Subcutaneous adipose tissue (tissue), 4 donors: ENCODE results near the gene DDOST. TPM values are rescaled to one million over a fixed set of nuclear protein-coding genes. Genes with fewer than 3 reads are reported as not detected.

Experiments used
- total RNA-seq, 4 donors: library from RNA; depleted of rRNA; stranded (reverse); fragments of >200 nt; gene quantifications; one replicate each; pipeline ENCODE4 v1.1.0, GENCODE V29; 2016
- TF ChIP-seq, protein P1 (sequence below): fragments of 450-650 bp; IDR thresholded peaks from one replicate; pipeline ENCODE4 v1.5.1; 2016; ENCODE audit warnings: low read depth, mild to moderate bottlenecking, control low read depth, antibody characterized with exemption, moderate library complexity

Gene DDOST
- total RNA-seq, 4 donors from 2014 or later = 80.1 to 118 (median 105) TPM

GRCh38 chr1:20610970-20611369 is 50.2 kb downstream of the DDOST start:
- TF ChIP-seq, protein P1, sequence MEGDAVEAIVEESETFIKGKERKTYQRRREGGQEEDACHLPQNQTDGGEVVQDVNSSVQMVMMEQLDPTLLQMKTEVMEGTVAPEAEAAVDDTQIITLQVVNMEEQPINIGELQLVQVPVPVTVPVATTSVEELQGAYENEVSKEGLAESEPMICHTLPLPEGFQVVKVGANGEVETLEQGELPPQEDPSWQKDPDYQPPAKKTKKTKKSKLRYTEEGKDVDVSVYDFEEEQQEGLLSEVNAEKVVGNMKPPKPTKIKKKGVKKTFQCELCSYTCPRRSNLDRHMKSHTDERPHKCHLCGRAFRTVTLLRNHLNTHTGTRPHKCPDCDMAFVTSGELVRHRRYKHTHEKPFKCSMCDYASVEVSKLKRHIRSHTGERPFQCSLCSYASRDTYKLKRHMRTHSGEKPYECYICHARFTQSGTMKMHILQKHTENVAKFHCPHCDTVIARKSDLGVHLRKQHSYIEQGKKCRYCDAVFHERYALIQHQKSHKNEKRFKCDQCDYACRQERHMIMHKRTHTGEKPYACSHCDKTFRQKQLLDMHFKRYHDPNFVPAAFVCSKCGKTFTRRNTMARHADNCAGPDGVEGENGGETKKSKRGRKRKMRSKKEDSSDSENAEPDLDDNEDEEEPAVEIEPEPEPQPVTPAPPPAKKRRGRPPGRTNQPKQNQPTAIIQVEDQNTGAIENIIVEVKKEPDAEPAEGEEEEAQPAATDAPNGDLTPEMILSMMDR = no peak

DNA sequence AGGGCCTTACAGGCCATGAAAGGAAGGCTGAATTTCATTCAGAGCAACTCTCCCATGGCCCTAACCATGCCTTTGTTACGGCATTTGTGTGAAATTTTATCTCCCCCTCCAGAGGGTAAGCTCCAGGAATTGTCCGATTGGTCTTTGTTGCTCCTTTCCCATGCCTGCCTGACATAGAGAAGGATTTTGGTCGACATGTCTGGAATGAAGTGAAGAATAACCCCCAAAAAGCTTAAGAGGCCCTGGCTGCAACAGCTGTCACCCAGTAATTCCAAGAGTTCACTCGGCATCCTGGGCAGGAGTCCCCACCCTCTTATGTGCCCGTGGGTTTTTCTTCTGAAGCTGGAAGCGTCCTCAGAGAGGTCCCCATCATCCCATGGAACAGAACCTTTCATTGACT is 51.6 kb downstream of the DDOST start:
- TF ChIP-seq, protein P1 = no peak

GRCh38 chr1:20604678-20605077 is 56.5 kb downstream of the DDOST start:
- TF ChIP-seq, protein P1 = no peak

GRCh38 chr1:20603504-20604464 is 57.4 kb downstream of the DDOST start:
- TF ChIP-seq, protein P1 = no peak

- TF ChIP-seq, protein P1 = no peak
Measured at GRCh38 chr1:20602851-20603450, 58.2 kb downstream of the DDOST start.

Other genes starting within 250 kb of the DDOST start
- 10 to 100 TPM in 1 of 4 donors, 1 to 10 TPM in 3; 3.2 to 13.2 (median 4.2) TPM for gene CAMK2N1, start 175.2 kb downstream of the DDOST start, total RNA-seq
- gene MUL1, start 153.2 kb downstream of the DDOST start, total RNA-seq = 10 to 100 TPM; 19.6 to 31.1 (median 23.5) TPM
- under 1 TPM in 1 of 4 donors, not detected in 3; 0.38 TPM for gene FAM43B, start 108.8 kb downstream of the DDOST start, total RNA-seq
- 1 to 10 TPM in 2 of 4 donors, under 1 TPM in 1, not detected in 1; 0.68 to 4.9 (median 2.4) TPM for gene CDA, start 72.3 kb downstream of the DDOST start, total RNA-seq
- gene PINK1, start 27.9 kb downstream of the DDOST start, total RNA-seq = 100 to 1,000 TPM in 3 of 4 donors, 10 to 100 TPM in 1; 73.7 to 169 (median 129) TPM
- gene KIF17, start 56.6 kb upstream of the DDOST start, total RNA-seq = 10 to 100 TPM in 1 of 4 donors, 1 to 10 TPM in 3; 2.0 to 12.4 (median 4.1) TPM
- gene SH2D5, start 71.3 kb upstream of the DDOST start, total RNA-seq = not detected
- gene HP1BP3, start 125.9 kb upstream of the DDOST start, total RNA-seq = 100 to 1,000 TPM; 192 to 273 (median 229) TPM